Measurements from ENCODE around the gene KAZN.

The KAZN gene

GRCh38 chr1:14851760-14852159 is 253.3 kb downstream of the KAZN start:
- no peak for DNase-seq (ENCODE audit: low read depth)
- TF ChIP-seq CTCF (conservative IDR thresholded peaks at IDR 0.05; ENCODE audit: low read depth, low read length), result no peak
- H3K4me3 ChIP-seq (ENCODE audit: low read depth, low read length), result no peak overlapping the region

DNA sequence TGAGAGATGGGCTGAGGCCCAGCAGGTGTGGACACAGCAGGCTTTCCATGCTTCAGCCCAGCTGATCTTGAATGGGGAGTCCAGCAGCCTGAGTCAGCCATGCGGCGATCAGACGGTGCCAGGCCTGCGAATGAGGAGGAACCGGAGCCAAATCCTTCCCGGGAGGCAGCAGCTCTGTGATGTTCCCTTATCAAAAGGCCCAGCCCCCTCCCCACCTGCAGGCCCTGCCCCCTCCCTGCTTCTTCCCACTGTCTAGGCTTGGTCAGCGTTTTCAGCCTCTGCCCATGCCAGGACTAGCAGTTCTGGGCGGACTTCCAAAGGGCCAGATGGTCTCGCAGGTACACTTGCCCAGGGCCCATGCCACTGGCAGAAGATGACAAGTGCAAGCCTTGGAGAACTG is 253.8 kb downstream of the KAZN start:
- no peak for TF ChIP-seq CTCF (conservative IDR thresholded peaks at IDR 0.05; ENCODE audit: low read depth, low read length)
- H3K4me3 ChIP-seq (ENCODE audit: low read depth, low read length), result no peak overlapping the region
- DNase-seq (ENCODE audit: low read depth), result no peak

DNA sequence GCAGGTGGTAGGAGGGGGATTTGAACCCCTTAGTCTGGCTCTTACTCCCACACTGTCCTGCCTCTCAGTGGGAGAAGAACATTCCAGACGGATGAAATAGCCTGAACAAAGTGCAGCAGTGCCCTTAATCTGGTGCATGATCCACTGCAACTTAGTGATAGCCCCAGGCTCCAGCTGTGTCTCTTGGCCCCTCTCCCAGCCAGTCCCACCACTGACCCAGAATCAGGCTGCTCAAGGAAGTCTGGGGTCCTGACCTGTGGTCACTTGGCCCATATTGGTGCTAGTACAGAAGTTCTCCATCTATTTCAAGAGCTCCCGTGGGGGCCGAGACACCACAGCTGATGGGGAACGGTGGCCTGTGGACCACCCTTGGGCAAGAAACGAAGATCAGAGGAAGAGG is 255.0 kb downstream of the KAZN start:
- peak; percentile 45 for DNase-seq (ENCODE audit: low read depth)
- no peak overlapping the region for H3K4me3 ChIP-seq (ENCODE audit: low read depth, low read length)
- TF ChIP-seq CTCF (conservative IDR thresholded peaks at IDR 0.05; ENCODE audit: low read depth, low read length), result no peak

GRCh38 chr1:14855268-14855667 is 256.8 kb downstream of the KAZN start:
- H3K4me3 ChIP-seq (ENCODE audit: low read depth, low read length), result no peak overlapping the region
- no peak for DNase-seq (ENCODE audit: low read depth)
- no peak for TF ChIP-seq CTCF (conservative IDR thresholded peaks at IDR 0.05; ENCODE audit: low read depth, low read length)

DNA sequence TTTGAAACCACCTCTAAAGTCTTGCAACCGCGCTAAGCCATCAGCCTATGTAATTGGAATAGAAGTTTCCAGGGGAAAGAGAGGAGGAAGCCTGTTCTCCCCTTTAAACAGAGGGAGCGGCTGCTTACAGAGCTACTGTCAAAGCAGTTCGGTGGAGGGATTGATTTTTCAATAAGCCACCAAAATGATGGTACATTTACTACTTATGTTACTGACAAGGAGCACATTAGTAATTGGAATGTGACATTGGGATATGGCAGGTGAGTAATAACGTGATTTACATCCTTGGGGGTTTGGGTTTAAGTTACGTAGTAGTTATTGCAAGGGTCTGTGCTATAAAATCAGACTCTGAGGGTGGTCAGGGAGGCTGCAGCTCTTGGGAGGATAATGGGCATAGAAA is 257.3 kb downstream of the KAZN start:
- DNase-seq (ENCODE audit: low read depth), result no peak
- no peak for TF ChIP-seq CTCF (conservative IDR thresholded peaks at IDR 0.05; ENCODE audit: low read depth, low read length)

GRCh38 chr1:14857436-14858195 is 259.1 kb downstream of the KAZN start:
- no peak for TF ChIP-seq CTCF (conservative IDR thresholded peaks at IDR 0.05; ENCODE audit: low read depth, low read length)
- no peak overlapping the region for H3K4me3 ChIP-seq (ENCODE audit: low read depth, low read length)
- no peak for DNase-seq (ENCODE audit: low read depth)

More for the DNA sequence above, 257.3 kb downstream of the KAZN start:
- no peak overlapping the region for H3K4me3 ChIP-seq (ENCODE audit: low read depth, low read length)

DNA sequence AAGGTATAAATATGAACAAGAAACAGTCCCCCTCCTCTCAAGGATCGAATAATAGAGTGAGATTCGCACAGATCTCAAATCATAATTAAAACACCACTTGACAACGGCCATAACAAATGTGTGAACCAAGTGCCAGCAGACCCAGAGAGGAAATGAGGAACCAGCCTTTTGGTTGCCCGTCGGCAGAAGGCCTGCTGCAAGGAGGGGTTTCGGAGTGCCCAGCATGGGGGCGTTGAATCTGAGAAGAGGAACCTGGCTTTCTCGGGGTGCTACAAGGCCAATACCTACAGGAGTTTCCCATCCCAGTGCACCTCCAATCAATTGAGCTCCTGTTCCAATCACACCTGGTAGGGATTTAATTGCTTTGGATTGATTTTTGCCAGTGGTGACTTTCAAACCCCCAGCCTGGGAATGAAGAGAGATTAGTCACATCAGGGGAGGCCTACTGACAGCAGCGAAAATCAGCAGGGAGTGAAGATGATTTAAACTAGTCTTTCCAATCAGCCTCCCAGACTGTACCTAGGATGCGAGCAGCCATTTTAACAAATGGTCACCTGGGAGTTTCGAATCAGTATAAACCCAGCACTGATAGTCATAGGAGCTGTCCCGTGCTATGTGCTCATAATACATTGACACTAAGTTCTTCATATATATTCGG is 263.8 kb downstream of the KAZN start:
- DNase-seq (ENCODE audit: low read depth), result no peak
- no peak overlapping the region for H3K4me3 ChIP-seq (ENCODE audit: low read depth, low read length)
- TF ChIP-seq CTCF (conservative IDR thresholded peaks at IDR 0.05; ENCODE audit: low read depth, low read length), result no peak

Measured in choroid plexus epithelial cell (primary cell).